Body of pancreas (tissue), 4 donors: ENCODE data around the gene GPR3. TPM values are rescaled to one million over a fixed set of nuclear protein-coding genes. Genes with fewer than 3 reads are reported as not detected.

Source experiments
- ATAC-seq: fragments of 150-250 bp; one replicate; pipeline ENCODE4 v1.9.1; 2016
- DNase-seq, 4 donors: peaks; one replicate each; pipeline ENCODE4 v3.0.0-alpha.2; 2019
- H3K27ac ChIP-seq, 4 donors: fragments of 200-600 bp; sonication (generic); 1 replicate in 3 of 4; 2 replicates in 1 of 4; pipeline versions ENCODE4 v1.5.1 to v1.6.1; 2016 to 2019; ENCODE audit warnings: mild to moderate bottlenecking in 1 of 4, mixed read lengths in 1 of 4, moderate library complexity in 1 of 4
- H3K27me3 ChIP-seq, 2 donors: fragments of 200-600 bp; sonication (generic); one replicate each; pipeline ENCODE4 v1.6.0; 2016; ENCODE audit warnings: mild to moderate bottlenecking in 1 of 2
- H3K36me3 ChIP-seq, 2 donors: fragments of 200-600 bp; sonication (generic); replicated peaks in 1 of 2; 2 replicates each; pipeline ENCODE4 v1.5.1; 2016; ENCODE audit warnings: low read depth in 2 of 2; ENCODE audit not compliant: insufficient read depth in 1 of 2
- H3K4me1 ChIP-seq: fragments of 200-600 bp; sonication (generic); one replicate; pipeline ENCODE4 v1.6.0; 2016
- H3K4me3 ChIP-seq, 2 donors: fragments of 200-600 bp; sonication (generic); 1 replicate in 1 of 2; 2 replicates in 1 of 2; pipeline ENCODE4 v1.5.1; 2016 to 2019
- H3K9me3 ChIP-seq, 3 donors: fragments of 200-600 bp; sonication (generic); 1 replicate in 2 of 3; 2 replicates in 1 of 3; pipeline ENCODE4 v1.5.1; 2016
- CTCF ChIP-seq, 7 experiments: fragments of 450-650 bp in 4 of 7; fragments of 200-600 bp in 3 of 7; sonication (generic) in 3 of 7; IDR thresholded peaks; one replicate each; pipeline ENCODE4 v1.5.1; 2016 to 2019; ENCODE audit warnings: antibody characterized with exemption in 7 of 7
- POLR2A ChIP-seq, 3 donors: fragments of 450-650 bp; IDR thresholded peaks; one replicate each; pipeline ENCODE4 v1.6.1; 2016; ENCODE audit warnings: antibody characterized with exemption in 3 of 3, mild to moderate bottlenecking in 2 of 3
- whole genome bisulfite sequencing, 2 donors: methylation state at CpG; one replicate each; pipeline ENCODE4 v1.1.5; 2017; 5-methylcytosine and 5-hydroxymethylcytosine counted together
- intact Hi-C: fragments of 100-400 bp; cut with DNase I; formaldehyde crosslinking; loops from one replicate; pipeline ENCODE4 v1.15.1; 2023
- total RNA-seq, 2 donors: library from RNA; depleted of rRNA; stranded (reverse); fragments of >200 nt; gene quantifications; one replicate each; pipeline ENCODE4 v1.1.0, GENCODE V29; 2016

The GPR3 gene
- total RNA-seq, 2 donors from 2014 or later = not detected

- DNase-seq (no peak), ATAC-seq (no peak)
- Histone ChIP-seq H3K27ac (no peak overlapping the region), H3K4me1 (peaks cover 33% of the 10 kb centered on the region), H3K36me3 (no peaks in the 10 kb centered on the region), H3K9me3 (no peaks in the 10 kb centered on the region), H3K27me3 (no peaks in the 10 kb centered on the region), H3K4me3 (no peak overlapping the region)
- TF ChIP-seq POLR2A (IDR thresholded peaks at IDR 0.05) (no peak), CTCF (IDR thresholded peaks at IDR 0.05) (no peak)
- 80 to 88% methylated on average over 21 of the region's 21 CpGs for WGBS, 2 donors
- intact Hi-C loops = no loop called here
Observed at GRCh38 chr1:27361044-27361402, 31.4 kb upstream of the GPR3 start.

DNA sequence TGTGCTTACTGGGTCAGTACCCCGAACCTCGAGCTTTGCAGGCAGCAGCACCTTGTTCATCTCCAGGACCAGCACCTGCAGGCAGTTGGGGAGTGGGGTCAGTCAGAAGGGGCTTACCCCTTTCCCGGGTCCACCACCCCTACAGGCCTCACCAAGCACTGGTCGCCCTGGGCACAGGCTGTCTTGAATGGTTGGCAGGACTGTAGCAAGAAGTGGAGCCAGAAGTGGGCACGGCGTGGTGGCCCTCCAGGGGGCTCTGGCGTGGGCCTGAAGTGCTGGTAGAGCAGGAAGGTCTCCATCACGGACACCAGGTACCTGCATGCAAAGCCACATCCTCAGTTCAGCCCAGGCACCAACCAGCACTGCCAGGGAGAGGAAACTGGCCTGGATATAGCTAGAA, 30.9 kb upstream of the GPR3 start:
- 94 to 100% methylated on average over 1 to 8 of the region's 8 CpGs for WGBS, 2 donors
- Histone ChIP-seq H3K4me1 (peaks cover 33% of the 10 kb centered on the region), H3K27me3 (no peaks in the 10 kb centered on the region), H3K36me3 (no peaks in the 10 kb centered on the region), H3K4me3 (no peak overlapping the region), H3K9me3 (no peaks in the 10 kb centered on the region), H3K27ac (no peak overlapping the region)
- intact Hi-C loops = no loop called here
- ATAC-seq = no peak
- DNase-seq = no peak
- TF ChIP-seq CTCF (IDR thresholded peaks at IDR 0.05) (no peak), POLR2A (IDR thresholded peaks at IDR 0.05) (no peak)

GRCh38 chr1:27363766-27364695, 28.4 kb upstream of the GPR3 start:
- no peaks in the 10 kb centered on the region for H3K27me3 ChIP-seq
- WGBS, 2 donors = 86 to 88% methylated on average over 13 to 26 of the region's 26 CpGs
- TF ChIP-seq POLR2A (IDR thresholded peaks at IDR 0.05) = no peak
- TF ChIP-seq CTCF (IDR thresholded peaks at IDR 0.05) = no peak
- H3K36me3 ChIP-seq = no peaks in the 10 kb centered on the region
- DNase-seq (no peak), ATAC-seq (no peak)
- peaks cover 32% of the 10 kb centered on the region for H3K4me1 ChIP-seq
- H3K4me3 ChIP-seq = no peak overlapping the region
- no peak overlapping the region for H3K27ac ChIP-seq
- H3K9me3 ChIP-seq = no peaks in the 10 kb centered on the region
- intact Hi-C loops = no loop called here

DNA sequence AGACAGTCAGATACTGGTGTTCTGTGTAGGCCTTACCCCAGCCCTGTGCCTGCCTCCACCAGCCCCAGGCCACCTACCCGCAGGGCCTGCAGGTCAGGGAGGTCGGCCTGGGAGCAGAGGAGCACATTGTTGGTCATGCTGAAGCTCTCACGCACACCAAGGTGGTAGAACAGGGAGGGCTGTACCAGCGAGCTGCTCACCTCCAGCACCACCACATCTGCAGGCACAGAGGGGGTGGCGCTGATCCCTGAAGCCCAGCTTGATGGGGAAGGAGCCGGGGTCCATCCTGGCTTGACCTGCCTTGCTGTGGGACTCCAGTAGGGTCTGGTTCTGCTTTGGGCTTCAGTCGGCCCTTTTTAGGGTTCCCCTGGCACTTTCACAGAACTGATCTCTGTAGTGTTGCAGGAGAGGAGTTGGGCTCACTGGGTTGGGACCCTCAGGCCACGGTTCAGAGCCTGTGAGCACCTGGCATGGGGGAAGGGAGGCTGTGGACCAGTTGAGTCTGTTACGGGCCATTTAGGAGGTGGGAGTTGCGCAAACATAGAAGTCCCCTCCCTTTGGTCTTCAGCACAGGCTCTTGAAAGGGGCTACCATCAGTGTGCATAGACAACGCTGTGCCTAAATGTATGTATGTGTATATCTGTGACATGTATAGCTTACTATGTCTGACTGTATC, 27.6 kb upstream of the GPR3 start:
- no peak for DNase-seq
- Histone ChIP-seq H3K4me3 (no peak overlapping the region), H3K27ac (peak overlapping the region; percentile 57 to 90 (median 78)), H3K9me3 (no peaks in the 10 kb centered on the region), H3K27me3 (no peaks in the 10 kb centered on the region), H3K4me1 (peaks cover 32% of the 10 kb centered on the region), H3K36me3 (no peaks in the 10 kb centered on the region)
- 67 to 75% methylated on average over 2 to 9 of the region's 11 CpGs for WGBS, 2 donors
- intact Hi-C loops = no loop called here
- TF ChIP-seq CTCF (IDR thresholded peaks at IDR 0.05) (no peak), POLR2A (IDR thresholded peaks at IDR 0.05) (no peak)
- ATAC-seq = no peak
